H1 (cell line): ENCODE measurements around the gene SLC1A3. TPM values are rescaled to one million over a fixed set of nuclear protein-coding genes. Genes with fewer than 3 reads are reported as not detected.
A peak's percentile ranks its signal among the peaks of the same experiment; 100 is the strongest.

ENCODE experiments used
- CTCF ChIA-PET: fragments of 300-600 bp; sonication (Branson Sonifier 250); formaldehyde crosslinking; loops from one replicate; lab custom pipeline; 2021; ENCODE audit not compliant: partially characterized antibody; lab: Charles Lee
- POLR2A ChIA-PET: fragments of 300-600 bp; sonication (Branson Sonifier 250); formaldehyde crosslinking; loops from one replicate; lab custom pipeline; 2021; ENCODE audit warnings: inconsistent platforms; ENCODE audit not compliant: partially characterized antibody; lab: Charles Lee
- DNase-seq, 2 experiments: peaks; one replicate each; pipeline versions ENCODE4 v3.0.0 to v3.0.0-alpha.2; 2010 to 2022; ENCODE audit warnings: low spot score in 2 of 2, low read depth in 1 of 2, mixed read lengths in 1 of 2
- FAIRE-seq: peaks from 2 replicates; lab custom pipeline; 2011; peaks lifted over from hg19 to GRCh38; lab: Jason Lieb, UNC
- H2AFZ ChIP-seq: 2 replicates; pipeline ENCODE4 v1.8.1; 2012; ENCODE audit warnings: low read length, inconsistent platforms
- H2AK5ac ChIP-seq: 2 replicates; pipeline ENCODE4 v1.6.1; 2013; ENCODE audit warnings: low read depth, low read length
- H2BK120ac ChIP-seq: replicated peaks from 2 replicates; pipeline ENCODE3; 2013; ENCODE audit warnings: low read depth, low read length, inconsistent platforms
- H2BK12ac ChIP-seq: 2 replicates; pipeline ENCODE4 v1.6.1; 2013; ENCODE audit warnings: low read depth, low read length
- H2BK15ac ChIP-seq: 2 replicates; pipeline ENCODE4 v1.6.1; 2013; ENCODE audit warnings: low read length
- H2BK20ac ChIP-seq: 2 replicates; pipeline ENCODE4 v1.6.1; 2013; ENCODE audit warnings: low read length
- H2BK5ac ChIP-seq: 2 replicates; pipeline ENCODE4 v1.6.1; 2013; ENCODE audit warnings: low read depth, low read length
- H3K14ac ChIP-seq: 2 replicates; pipeline ENCODE4 v1.6.1; 2013; ENCODE audit warnings: inconsistent platforms; ENCODE audit not compliant: insufficient read length
- H3K18ac ChIP-seq: 2 replicates; pipeline ENCODE4 v1.6.1; 2013; ENCODE audit warnings: low read length; ENCODE audit errors: extremely low read depth
- H3K23ac ChIP-seq: 2 replicates; pipeline ENCODE4 v1.6.1; 2013; ENCODE audit warnings: inconsistent platforms; ENCODE audit not compliant: insufficient read length
- H3K23me2 ChIP-seq: 2 replicates; pipeline ENCODE4 v1.6.1; 2013; ENCODE audit warnings: low read depth, low read length
- H3K27ac ChIP-seq: 2 replicates; pipeline ENCODE4 v1.6.1; 2011; ENCODE audit warnings: low read depth, low read length, inconsistent platforms
- H3K27me3 ChIP-seq, 4 experiments: replicated peaks in 1 of 4; 1 replicate in 1 of 4; 2 replicates in 3 of 4; pipeline versions ENCODE4 v1.6.1 to v1.8.1; 2011 to 2013; ENCODE audit warnings: low read length in 3 of 4, mild to moderate bottlenecking in 3 of 4, inconsistent platforms in 2 of 4, mixed read lengths in 2 of 4, moderate library complexity in 1 of 4; ENCODE audit not compliant: control insufficient read depth in 3 of 4, insufficient read depth in 3 of 4; ENCODE audit errors: extremely low read depth in 1 of 4
- H3K36me3 ChIP-seq, 4 experiments: 2 replicates each; pipeline versions ENCODE4 v1.6.1 to v1.8.1; 2011 to 2013; ENCODE audit warnings: mild to moderate bottlenecking in 4 of 4, low read length in 3 of 4, moderate library complexity in 2 of 4, control low read depth in 1 of 4, inconsistent platforms in 1 of 4; ENCODE audit not compliant: insufficient read depth in 4 of 4, control insufficient read depth in 2 of 4
- H3K4ac ChIP-seq: replicated peaks from 2 replicates; pipeline ENCODE3; 2013; ENCODE audit warnings: low read length, low read depth, mixed read lengths, inconsistent platforms; ENCODE audit not compliant: insufficient read length
- H3K4me1 ChIP-seq, 4 experiments: replicated peaks in 1 of 4; 1 replicate in 1 of 4; 2 replicates in 3 of 4; pipeline versions ENCODE4 v1.6.1 to v1.8.1; 2011 to 2013; ENCODE audit warnings: low read length in 3 of 4, inconsistent platforms in 2 of 4, mixed read lengths in 1 of 4; ENCODE audit not compliant: insufficient read depth in 4 of 4, control insufficient read depth in 3 of 4
- H3K4me2 ChIP-seq, 2 experiments: 2 replicates each; pipeline versions ENCODE4 v1.6.1 to v1.8.1; 2011 to 2013; ENCODE audit warnings: low read depth in 2 of 2, low read length in 2 of 2, control low read depth in 1 of 2, inconsistent platforms in 1 of 2, mild to moderate bottlenecking in 1 of 2; ENCODE audit not compliant: insufficient read depth in 1 of 2
- H3K4me3 ChIP-seq, 4 experiments: fragments of 200-600, 300-600 bp in 1 of 4; sonication (generic), shearing (Covaris generic), sonication (Bioruptor Twin) in 1 of 4; 2 replicates each; pipeline versions ENCODE4 v1.5.1 to v1.8.1; 2011 to 2016; ENCODE audit warnings: low read length in 4 of 4, low read depth in 3 of 4, control low read depth in 2 of 4, inconsistent platforms in 2 of 4, mild to moderate bottlenecking in 2 of 4, mixed read lengths in 1 of 4, moderate library complexity in 1 of 4; ENCODE audit not compliant: insufficient read depth in 2 of 4; ENCODE audit errors: extremely low read depth in 1 of 4
- H3K56ac ChIP-seq: replicated peaks from 2 replicates; pipeline ENCODE3; 2013; ENCODE audit warnings: low read depth, mild to moderate bottlenecking, mixed read lengths, low read length, inconsistent platforms; ENCODE audit not compliant: insufficient read length
- H3K79me1 ChIP-seq: 2 replicates; pipeline ENCODE4 v1.6.1; 2013; ENCODE audit warnings: low read depth, low read length, control low read depth
- H3K79me2 ChIP-seq, 2 experiments: 2 replicates each; pipeline versions ENCODE4 v1.6.1 to v1.8.1; 2012 to 2013; ENCODE audit warnings: low read length in 2 of 2, mild to moderate bottlenecking in 2 of 2, inconsistent platforms in 1 of 2; ENCODE audit not compliant: insufficient read depth in 2 of 2, control insufficient read depth in 1 of 2
- H3K9ac ChIP-seq, 4 experiments: replicated peaks in 1 of 4; 1 replicate in 1 of 4; 2 replicates in 3 of 4; pipeline versions ENCODE4 v1.6.1 to v1.8.1; 2011 to 2013; ENCODE audit warnings: low read depth in 3 of 4, low read length in 3 of 4, control low read depth in 2 of 4, mild to moderate bottlenecking in 2 of 4, moderate library complexity in 2 of 4, inconsistent platforms in 1 of 4; ENCODE audit errors: extremely low read depth in 1 of 4
- H3K9me3 ChIP-seq, 2 experiments: 2 replicates each; pipeline versions ENCODE4 v1.6.1 to v1.8.1; 2012 to 2013; ENCODE audit warnings: mild to moderate bottlenecking in 2 of 2, moderate library complexity in 2 of 2, control low read depth in 1 of 2, inconsistent platforms in 1 of 2, low read depth in 1 of 2, low read length in 1 of 2, mixed read lengths in 1 of 2; ENCODE audit not compliant: insufficient read depth in 2 of 2
- H4K20me1 ChIP-seq, 2 experiments: replicated peaks in 1 of 2; 2 replicates each; pipeline versions ENCODE3 to v1.8.1; 2011 to 2013; ENCODE audit warnings: inconsistent platforms in 2 of 2, low read length in 2 of 2, mild to moderate bottlenecking in 1 of 2; ENCODE audit not compliant: insufficient read depth in 2 of 2, control insufficient read depth in 1 of 2
- H4K5ac ChIP-seq: 2 replicates; pipeline ENCODE4 v1.6.1; 2013; ENCODE audit warnings: low read length, low read depth, mixed read lengths, inconsistent platforms; ENCODE audit not compliant: insufficient read length
- H4K8ac ChIP-seq: 2 replicates; pipeline ENCODE4 v1.8.0; 2013; ENCODE audit warnings: mild to moderate bottlenecking, moderate library complexity, low read length, inconsistent platforms; ENCODE audit not compliant: insufficient read depth; ENCODE audit errors: extremely low read depth
- H4K91ac ChIP-seq: replicated peaks from 2 replicates; pipeline ENCODE3; 2013; ENCODE audit warnings: low read length, mixed read lengths, inconsistent platforms; ENCODE audit not compliant: insufficient read length
- E2F6 ChIP-seq: IDR thresholded peaks from 2 replicates; pipeline ENCODE4 v1.6.1; 2012; ENCODE audit warnings: inconsistent platforms
- FOSL1 ChIP-seq: IDR thresholded peaks from 2 replicates; pipeline ENCODE4 v1.6.1; 2011; ENCODE audit warnings: mild to moderate bottlenecking, low read depth, low read length, moderate library complexity; ENCODE audit not compliant: insufficient read depth
- HDAC2 ChIP-seq, 2 experiments: fragments of 300-600 bp in 1 of 2; sonication (generic) in 1 of 2; IDR thresholded peaks; 2 replicates each; pipeline ENCODE4 v1.6.1; 2011 to 2012; ENCODE audit warnings: low read depth in 2 of 2, low read length in 2 of 2, mild to moderate bottlenecking in 2 of 2, moderate library complexity in 2 of 2, borderline replicate concordance in 1 of 2, inconsistent platforms in 1 of 2
- POLR2A ChIP-seq, 2 experiments: IDR thresholded peaks; 1 replicate in 1 of 2; 2 replicates in 1 of 2; pipeline ENCODE4 v1.6.1; 2011; ENCODE audit warnings: low read depth in 2 of 2, low read length in 2 of 2, mild to moderate bottlenecking in 2 of 2; ENCODE audit errors: control extremely low read depth in 1 of 2
- POLR2AphosphoS5 ChIP-seq: IDR thresholded peaks from 2 replicates; pipeline ENCODE4 v1.6.1; 2011; ENCODE audit warnings: low read depth, low read length
- RBBP5 ChIP-seq: IDR thresholded peaks from 2 replicates; pipeline ENCODE4 v1.7.1; 2012; ENCODE audit warnings: low read depth, mild to moderate bottlenecking, inconsistent platforms, low read length, moderate library complexity, borderline replicate concordance
- SIRT6 ChIP-seq: IDR thresholded peaks from one replicate; pipeline ENCODE4 v1.7.1; 2012; ENCODE audit warnings: low read length, inconsistent platforms
- SP1 ChIP-seq: IDR thresholded peaks from 2 replicates; pipeline ENCODE4 v1.6.1; 2011; ENCODE audit warnings: low read depth, low read length
- SP4 ChIP-seq: IDR thresholded peaks from 2 replicates; pipeline ENCODE4 v1.6.1; 2012; ENCODE audit warnings: low read length, inconsistent platforms
- USF2 ChIP-seq: IDR thresholded peaks from 2 replicates; pipeline ENCODE4 v1.6.1; 2011; ENCODE audit warnings: low read length, improper control_type of control experiment
- WGBS, 2 experiments: shearing (Covaris generic) in 1 of 2; methylation state at CpG; one replicate each; pipeline versions ENCODE4 v1.1.6 to v1.1.7; 2013 to 2015; ENCODE audit warnings: low lambda C conversion rate in 2 of 2, mixed read lengths in 2 of 2, inconsistent platforms in 1 of 2, low coverage in 1 of 2, missing lambda C conversion rate in 1 of 2; ENCODE audit not compliant: insufficient replicate concordance in 2 of 2, insufficient coverage in 1 of 2, insufficient read length in 1 of 2; ENCODE audit errors: extremely low coverage in 1 of 2, missing lambda C conversion rate in 1 of 2; 5-methylcytosine and 5-hydroxymethylcytosine counted together
- polyA plus RNA-seq, 7 experiments: library from polyadenylated mRNA; depleted of rRNA in 3 of 7; stranded (reverse) in 5 of 7; unstranded in 2 of 7; fragments of >200 nt in 5 of 7; fragments of 200-250 nt in 2 of 7; gene quantifications; 1 replicate in 5 of 7; 2 replicates in 1 of 7; 4 replicates in 1 of 7; pipeline versions ENCODE4 v1.2.1 to v1.2.3, GENCODE V29; 2011 to 2013; ENCODE audit warnings: missing spikeins in 2 of 7, mixed read lengths in 2 of 7
- total RNA-seq: library from RNA; stranded (reverse); fragmentation: NEBNext Ultra II Directional; extraction: Animal tissue kit (Norgen Biotek cat#: 25700); gene quantifications from 2 replicates; pipeline ENCODE4 v1.2.1, GENCODE V29; 2021

SLC1A3 gene
- total and polyA plus RNA-seq, 2 of the 8 experiments (the other 6 are each of a cell fraction or from before 2014, with no cell fraction given): 26.7 to 35.3 TPM

GRCh38 chr5:36724467-36725332 is 118.3 kb downstream of the SLC1A3 start:
- Histone ChIP-seq H2BK20ac (no peak overlapping the region), H3K4me2 (no peak overlapping the region), H3K4me3 (no peak overlapping the region), H4K8ac (no peak overlapping the region), H2BK5ac (no peak overlapping the region), H2BK120ac (no peak overlapping the region), H3K9me3 (no peaks in the 10 kb centered on the region), H3K23me2 (no peaks in the 10 kb centered on the region), H2BK15ac (no peak overlapping the region), H2AK5ac (no peak overlapping the region), H3K79me1 (no peaks in the 10 kb centered on the region), H3K4ac (no peak overlapping the region), H3K36me3 (no peaks in the 10 kb centered on the region), H3K23ac (no peak overlapping the region), H3K27ac (no peak overlapping the region), H2BK12ac (no peak overlapping the region; the same call in 1 of the 2 replicates), H3K18ac (no peak overlapping the region), H3K9ac (no peak overlapping the region), H4K20me1 (no peaks in the 10 kb centered on the region), H4K91ac (no peak overlapping the region), H3K4me1 (peaks cover 0 to 3% (median 0%) of the 10 kb centered on the region in 4 experiments; a peak in 2 of 7 replicates), H3K27me3 (no peaks in the 10 kb centered on the region), H2AFZ (0 out of 2 replicates have a peak overlapping the region, but pooled peaks have one; percentile 17), H3K79me2 (no peaks in the 10 kb centered on the region), H4K5ac (no peak overlapping the region), H3K14ac (no peak overlapping the region), H3K56ac (no peak overlapping the region)
- WGBS, 2 experiments: 84% methylated on average over 6 of the region's 6 CpGs; no CpG with 5 or more reads in 1 of the 2 experiments
- FAIRE-seq (no peak), DNase-seq (no peak)
- POLR2A ChIA-PET: interaction anchor here (1.4 kb wide), 1 partner anchor 21 kb away, joined by 7 read pairs; no protein-coding TSS in a partner anchor
- CTCF ChIA-PET: interaction anchor here (0.6 to 4.1 kb wide), 8 partner anchors 10 to 513 kb away, joined by 3 to 20 read pairs (median 4); no protein-coding TSS in a partner anchor
- TF ChIP-seq SIRT6: no peak
- TF ChIP-seq HDAC2 (IDR thresholded peaks at IDR 0.05; ENCODE audit: borderline replicate concordance in 1 of 2, low read depth in 2 of 2, low read length in 2 of 2): no peak
- no peak for TF ChIP-seq SP1
- no peak for TF ChIP-seq FOSL1
- no peak for TF ChIP-seq RBBP5
- no peak for TF ChIP-seq POLR2AphosphoS5
- no peak for TF ChIP-seq SP4
- TF ChIP-seq POLR2A (IDR thresholded peaks at IDR 0.05; ENCODE audit: control extremely low read depth in 1 of 2, low read depth in 2 of 2, low read length in 2 of 2): no peak
- peak; percentile 87 for TF ChIP-seq USF2
- no peak for TF ChIP-seq E2F6
